Activated naive CD8-positive, alpha-beta T cell (primary cell): ENCODE data around the gene EPHA1.
A peak's percentile ranks its signal among the peaks of the same experiment; 100 is the strongest.
"Not testable (repeated sequence)": the region's sequence is repeated elsewhere in the genome, so short reads cannot be mapped to it uniquely, and the experiment has no call there.

ENCODE experiments used
- H3K27ac Mint-ChIP-seq: one replicate; pipeline ENCODE4 v1.8.0; 2021; ENCODE audit warnings: mixed read lengths
- H3K27me3 Mint-ChIP-seq: one replicate; pipeline ENCODE4 v1.8.0; 2021; ENCODE audit warnings: mixed read lengths
- H3K36me3 Mint-ChIP-seq: one replicate; pipeline ENCODE4 v1.8.0; 2021; ENCODE audit warnings: mixed read lengths
- H3K4me1 Mint-ChIP-seq: one replicate; pipeline ENCODE4 v1.8.0; 2021; ENCODE audit warnings: low read depth, mixed read lengths
- H3K4me3 Mint-ChIP-seq: one replicate; pipeline ENCODE4 v1.8.0; 2021; ENCODE audit warnings: mild to moderate bottlenecking, mixed read lengths
- H3K9me3 Mint-ChIP-seq: one replicate; pipeline ENCODE4 v1.8.0; 2021; ENCODE audit warnings: low read depth, mixed read lengths

Gene EPHA1

DNA sequence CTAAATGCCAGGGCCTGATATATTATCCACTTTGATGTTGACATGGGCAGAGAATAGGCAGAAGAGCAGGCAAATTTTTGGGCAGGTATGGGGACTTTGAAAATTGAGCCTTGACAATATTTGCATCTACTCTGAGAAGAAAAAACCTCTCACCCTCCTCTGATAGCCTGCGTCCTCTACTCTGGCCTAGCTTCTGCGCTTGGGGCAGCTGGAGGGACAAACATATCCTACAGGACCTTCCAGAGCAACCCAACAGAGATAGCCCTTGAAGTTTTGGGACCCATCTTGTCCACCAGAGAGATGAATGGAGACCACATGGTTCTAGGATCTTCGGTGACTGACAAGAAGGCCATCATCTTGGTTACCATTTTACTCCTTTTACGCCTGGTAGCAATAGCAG lies 34.5 kb upstream of the EPHA1 start, which contains the start of gene TAS2R60:
TSS of gene TAS2R60 (plus strand) at position 301 of the 400 bp plus-strand sequence. CDS start at position 301, 0 bp downstream.
- Mint-ChIP-seq H3K36me3 (peaks cover 21% of the 10 kb centered on the region), H3K4me1 (peaks cover 10% of the 10 kb centered on the region), H3K27ac (no peak within 1 kb of the TSS), H3K4me3 (no peak within 1 kb of the TSS), H3K27me3 (no peaks in the 10 kb centered on the region), H3K9me3 (no peaks in the 10 kb centered on the region)

DNA sequence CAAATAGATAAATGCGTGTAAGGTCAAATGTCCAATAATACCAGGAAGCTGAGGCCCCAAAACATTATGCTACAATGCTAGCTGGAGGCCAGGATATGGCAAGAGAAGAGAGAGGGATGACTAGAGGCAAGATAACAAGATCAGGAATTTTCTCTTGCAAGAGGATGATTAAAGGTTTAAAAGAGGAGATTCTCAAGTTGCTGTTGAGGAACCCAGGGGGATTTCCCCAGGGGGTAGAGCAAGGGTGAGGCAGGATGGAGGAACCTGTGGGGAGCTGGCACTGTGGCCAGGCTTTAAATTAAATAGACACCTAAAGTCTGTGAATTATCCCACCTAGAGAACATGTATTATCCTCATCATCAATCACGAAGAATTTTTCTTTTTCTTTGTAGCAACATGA lies 31.2 kb upstream of the EPHA1 start:
- peaks cover 31% of the 10 kb centered on the region for H3K4me1 Mint-ChIP-seq
- no peak overlapping the region for H3K27ac Mint-ChIP-seq
- H3K36me3 Mint-ChIP-seq: peaks cover 26% of the 10 kb centered on the region
- no peak overlapping the region for H3K4me3 Mint-ChIP-seq
- H3K9me3 Mint-ChIP-seq: no peaks in the 10 kb centered on the region
- H3K27me3 Mint-ChIP-seq: no peaks in the 10 kb centered on the region

DNA sequence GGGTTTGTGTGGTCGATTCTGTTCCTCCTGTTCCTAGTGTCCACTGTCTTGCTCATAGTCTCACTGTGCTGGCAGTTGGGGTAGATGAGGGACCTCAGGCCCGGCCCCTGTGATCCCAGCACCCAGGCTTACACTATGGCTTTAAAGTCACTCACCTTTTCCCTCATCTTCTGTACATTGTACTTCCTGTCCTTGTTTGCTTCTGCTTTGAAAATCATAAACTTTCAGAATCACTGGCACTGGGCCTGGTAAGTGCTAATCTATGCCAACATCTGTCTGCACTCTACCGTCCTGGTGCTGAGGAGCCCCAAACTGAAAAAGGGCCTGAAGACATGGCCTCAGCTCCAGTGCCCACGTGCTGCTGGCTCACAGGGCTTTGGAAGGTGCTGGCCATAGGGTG lies 28.9 kb upstream of the EPHA1 start:
- Mint-ChIP-seq H3K9me3 (no peaks in the 10 kb centered on the region), H3K27me3 (no peaks in the 10 kb centered on the region), H3K27ac (peak overlapping the region; percentile 25), H3K4me3 (no peak overlapping the region), H3K4me1 (peaks cover 31% of the 10 kb centered on the region), H3K36me3 (peaks cover 27% of the 10 kb centered on the region)

DNA sequence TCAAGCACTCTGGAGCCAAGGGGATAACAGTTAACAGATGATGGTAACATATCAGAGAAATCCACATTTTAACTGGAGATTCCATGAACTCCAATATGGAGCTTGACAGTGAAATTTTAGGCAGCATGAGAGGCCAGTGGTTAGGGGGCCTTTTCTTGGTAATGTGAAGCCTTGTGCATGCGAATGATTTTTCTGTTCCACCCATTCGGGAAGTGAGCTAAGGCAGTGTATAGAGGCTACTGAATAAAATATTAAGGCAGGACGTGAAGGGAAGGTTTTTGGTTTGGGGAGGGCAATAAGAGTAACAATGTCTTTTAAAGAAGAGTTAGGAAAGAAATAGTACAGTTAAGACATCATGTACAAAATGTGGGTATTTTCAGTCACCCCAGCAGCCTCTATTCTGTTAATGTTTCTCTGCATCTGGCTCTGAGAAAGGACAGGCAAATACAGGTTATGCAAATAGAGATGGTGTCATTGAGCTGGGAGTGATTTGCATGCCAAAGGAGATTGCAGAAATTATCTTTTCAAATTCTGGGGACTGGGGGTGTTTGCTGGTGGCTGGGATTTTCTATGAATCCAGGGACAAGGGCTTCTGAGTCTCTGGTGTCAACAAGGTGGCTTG lies 27.8 kb upstream of the EPHA1 start:
- Mint-ChIP-seq H3K27ac (peak overlapping the region; percentile 16), H3K27me3 (no peaks in the 10 kb centered on the region), H3K4me1 (peaks cover 34% of the 10 kb centered on the region), H3K36me3 (peaks cover 20% of the 10 kb centered on the region), H3K4me3 (no peak overlapping the region), H3K9me3 (no peaks in the 10 kb centered on the region)

DNA sequence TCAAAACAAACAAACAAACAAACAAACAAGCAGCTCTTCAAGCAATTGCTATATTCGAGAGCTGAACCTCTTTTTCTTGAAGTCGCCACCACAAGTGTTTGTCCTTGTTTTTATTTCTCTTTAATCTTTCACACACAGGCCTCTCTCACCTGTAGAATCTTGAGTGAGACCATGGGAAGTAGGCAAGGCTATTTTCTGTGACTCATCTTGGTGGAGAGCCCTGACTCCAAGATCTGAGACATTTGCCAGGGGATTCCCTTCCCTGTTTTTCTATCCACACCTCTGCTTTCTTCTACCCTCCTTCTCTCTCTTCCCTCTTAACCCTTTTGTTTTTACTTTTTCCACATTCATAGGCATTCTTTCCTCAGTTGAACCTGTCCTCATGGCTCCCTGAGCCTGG lies 26.6 kb upstream of the EPHA1 start:
- H3K36me3 Mint-ChIP-seq: peaks cover 17% of the 10 kb centered on the region
- peaks cover 34% of the 10 kb centered on the region for H3K4me1 Mint-ChIP-seq
- no peaks in the 10 kb centered on the region for H3K9me3 Mint-ChIP-seq

DNA sequence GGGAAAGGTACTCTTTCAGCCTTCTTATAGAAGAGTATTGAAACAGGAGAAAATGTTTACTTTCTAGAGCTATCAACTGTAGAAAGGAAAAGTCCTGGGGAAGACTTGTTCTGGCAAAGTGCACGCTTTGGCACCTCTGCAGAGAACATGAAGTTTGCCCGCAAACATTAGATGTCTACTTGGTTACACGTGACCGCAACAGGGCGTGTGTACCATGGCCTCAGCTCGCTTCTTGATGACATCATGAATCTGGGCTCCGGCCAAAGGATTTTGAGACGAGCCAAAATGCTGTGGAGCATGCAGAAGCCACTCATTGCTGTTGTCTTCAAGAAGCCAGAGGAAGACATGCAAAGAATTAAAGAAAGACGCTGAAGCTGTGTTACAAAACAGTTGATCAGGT lies 26.0 kb upstream of the EPHA1 start:
- H3K27me3 Mint-ChIP-seq: no peaks in the 10 kb centered on the region
- no peak overlapping the region for H3K27ac Mint-ChIP-seq
- H3K4me1 Mint-ChIP-seq: peaks cover 34% of the 10 kb centered on the region
- no peak overlapping the region for H3K4me3 Mint-ChIP-seq
- peaks cover 14% of the 10 kb centered on the region for H3K36me3 Mint-ChIP-seq
- H3K9me3 Mint-ChIP-seq: no peaks in the 10 kb centered on the region

More for the DNA sequence above, 26.6 kb upstream of the EPHA1 start:
- Mint-ChIP-seq H3K4me3 (no peak overlapping the region), H3K27ac (no peak overlapping the region), H3K27me3 (no peaks in the 10 kb centered on the region)

DNA sequence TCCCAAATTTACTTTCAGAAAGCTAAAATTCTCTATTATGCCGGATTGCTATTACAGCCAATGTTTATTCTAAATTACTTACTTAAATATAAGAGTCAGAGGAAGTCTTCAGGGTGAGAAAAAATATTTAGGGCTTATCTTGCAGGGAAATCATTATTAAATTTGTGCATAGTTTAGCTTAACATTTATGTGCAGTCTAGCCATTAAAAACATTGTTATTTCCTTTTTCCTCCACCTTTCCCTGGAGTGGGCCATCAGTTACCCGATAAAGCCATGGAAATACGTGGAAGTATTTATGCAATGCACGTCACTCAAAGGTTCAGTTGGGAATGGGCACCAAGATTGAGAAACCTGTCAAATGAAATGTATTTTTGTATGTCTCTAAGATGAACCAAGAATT lies 25.1 kb upstream of the EPHA1 start:
- peaks cover 12% of the 10 kb centered on the region for H3K36me3 Mint-ChIP-seq
- no peak overlapping the region for H3K4me3 Mint-ChIP-seq
- H3K27me3 Mint-ChIP-seq: no peaks in the 10 kb centered on the region
- H3K27ac Mint-ChIP-seq: no peak overlapping the region
- no peaks in the 10 kb centered on the region for H3K9me3 Mint-ChIP-seq
- peaks cover 32% of the 10 kb centered on the region for H3K4me1 Mint-ChIP-seq

DNA sequence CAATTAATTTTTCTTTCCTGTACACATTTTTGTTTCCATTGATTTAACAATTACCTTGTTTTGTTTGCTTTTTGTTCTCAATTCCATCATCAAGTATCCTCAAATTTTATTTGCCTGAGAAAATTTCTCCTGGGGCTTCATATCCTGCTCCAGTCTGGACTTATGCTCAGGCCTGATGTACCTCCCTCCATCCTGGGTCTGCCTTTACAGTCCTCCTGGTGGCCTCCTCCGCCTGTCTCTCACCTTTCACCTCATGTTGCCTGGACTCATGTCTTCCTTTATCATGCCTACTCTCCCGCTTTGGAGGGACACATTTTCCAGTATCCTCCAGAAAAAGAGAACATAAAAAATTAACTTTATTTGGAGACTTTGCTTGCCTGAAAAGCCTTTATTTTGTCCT lies 22.5 kb upstream of the EPHA1 start:
- no peaks in the 10 kb centered on the region for H3K27me3 Mint-ChIP-seq
- H3K4me3 Mint-ChIP-seq: no peak overlapping the region
- H3K36me3 Mint-ChIP-seq: peaks cover 11% of the 10 kb centered on the region
- no peak overlapping the region for H3K27ac Mint-ChIP-seq
- H3K4me1 Mint-ChIP-seq: peaks cover 16% of the 10 kb centered on the region
- H3K9me3 Mint-ChIP-seq: no peaks in the 10 kb centered on the region

DNA sequence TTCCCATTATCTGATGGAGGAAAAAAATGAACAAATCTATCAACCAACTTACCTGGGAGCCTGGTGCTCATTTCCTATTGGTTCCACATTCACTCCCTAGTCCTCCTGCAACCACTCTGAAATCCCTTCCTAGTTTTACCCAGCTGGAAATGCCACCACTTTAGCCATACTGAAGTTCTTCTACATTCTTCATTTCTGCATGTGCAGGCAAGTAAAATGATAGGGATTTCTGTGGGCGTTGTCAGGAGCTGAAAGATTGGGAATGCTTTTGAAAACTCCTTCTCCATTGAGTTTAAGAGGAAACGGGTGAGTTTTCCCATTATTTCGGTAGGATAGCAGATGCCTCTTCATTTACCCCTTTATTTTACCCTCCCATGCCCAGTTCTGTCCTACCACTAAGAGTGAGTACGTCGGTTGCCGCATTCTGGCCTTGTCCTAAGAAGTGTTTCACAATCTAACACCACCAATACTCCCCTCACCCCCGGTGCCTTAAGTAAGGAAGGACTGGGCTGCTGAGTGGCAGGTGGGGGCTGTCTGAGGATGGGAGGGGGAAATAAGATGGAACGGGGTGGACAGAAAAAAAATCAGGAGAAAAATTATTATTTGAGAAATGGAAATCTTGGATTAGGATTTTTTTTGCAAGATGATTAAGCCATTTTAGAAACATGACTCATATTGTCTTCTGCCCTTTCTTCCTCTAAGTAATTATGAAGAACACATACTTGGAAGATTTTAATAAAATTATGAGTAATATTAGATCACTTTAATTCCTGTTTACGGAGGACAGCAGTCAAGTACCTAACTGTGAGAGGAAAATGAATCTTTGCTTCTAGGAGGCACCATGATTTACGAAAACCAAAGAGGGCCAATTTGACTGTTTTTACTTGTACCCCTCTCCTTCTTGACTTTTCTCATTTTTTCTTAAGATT lies 21.4 kb upstream of the EPHA1 start:
- Mint-ChIP-seq H3K4me3 (no peak overlapping the region), H3K27me3 (no peaks in the 10 kb centered on the region), H3K36me3 (peaks cover 7% of the 10 kb centered on the region), H3K9me3 (no peaks in the 10 kb centered on the region), H3K4me1 (peaks cover 16% of the 10 kb centered on the region), H3K27ac (no peak overlapping the region)

DNA sequence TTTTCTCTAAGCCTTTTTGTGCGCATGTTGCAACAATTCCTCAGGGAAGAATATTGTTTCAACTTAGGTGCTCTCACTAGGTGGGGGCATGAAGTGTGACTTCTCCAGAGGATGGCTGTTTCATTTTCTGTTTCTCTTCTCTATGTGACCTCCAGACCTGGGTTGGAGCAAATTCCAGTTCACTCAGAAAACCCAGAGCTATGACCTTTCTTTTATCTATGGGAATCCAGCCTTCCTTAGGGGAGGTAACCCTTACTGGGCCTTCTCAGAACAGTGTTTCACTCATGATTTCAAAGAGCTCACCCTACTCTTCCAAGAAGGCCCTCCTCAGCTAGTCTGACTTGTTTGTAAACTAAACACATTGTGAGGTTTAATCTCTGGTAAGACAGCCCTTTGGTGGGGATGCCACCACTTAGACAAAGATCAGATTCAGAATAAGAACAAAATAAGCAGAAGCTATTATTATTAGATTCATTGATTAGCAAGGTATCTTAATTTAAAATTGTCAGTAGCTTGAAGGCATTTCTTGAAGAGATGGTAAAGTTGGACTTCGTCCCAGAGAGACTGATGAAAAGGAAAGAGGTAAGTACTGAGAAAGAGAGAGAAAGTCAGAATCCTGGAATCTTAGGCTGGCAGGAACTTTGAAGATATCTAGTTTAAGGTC lies 18.0 kb upstream of the EPHA1 start:
- no peaks in the 10 kb centered on the region for H3K27me3 Mint-ChIP-seq
- H3K4me1 Mint-ChIP-seq: peaks cover 13% of the 10 kb centered on the region
- H3K4me3 Mint-ChIP-seq: no peak overlapping the region
- H3K9me3 Mint-ChIP-seq: no peaks in the 10 kb centered on the region
- H3K36me3 Mint-ChIP-seq: peaks cover 6% of the 10 kb centered on the region
- H3K27ac Mint-ChIP-seq: peak overlapping the region; percentile 47

DNA sequence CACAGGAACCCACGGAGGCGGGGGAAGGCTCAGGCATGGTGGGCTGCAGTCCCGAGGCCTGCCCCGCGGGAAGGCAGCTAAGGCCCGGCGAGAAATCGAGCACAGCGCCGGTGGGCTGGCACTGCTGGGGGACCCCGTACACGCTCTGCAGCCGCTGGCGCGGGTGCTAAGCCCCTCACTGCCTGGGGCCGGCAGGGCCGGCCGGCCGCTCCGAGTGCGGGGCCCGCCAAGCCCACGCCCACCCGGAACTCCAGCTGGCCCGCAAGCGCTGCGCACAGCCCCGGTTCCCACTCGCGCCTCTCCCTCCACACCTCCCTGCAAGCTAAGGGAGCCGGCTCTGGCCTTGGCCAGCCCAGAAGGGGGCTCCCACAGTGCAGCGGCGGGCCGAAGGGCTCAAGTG lies 15.8 kb upstream of the EPHA1 start:
- Mint-ChIP-seq H3K36me3 (peaks cover 17% of the 10 kb centered on the region), H3K4me1 (peaks cover 17% of the 10 kb centered on the region)
- H3K4me3 Mint-ChIP-seq, H3K9me3 Mint-ChIP-seq, H3K27ac Mint-ChIP-seq, H3K27me3 Mint-ChIP-seq: not testable (repeated sequence)

DNA sequence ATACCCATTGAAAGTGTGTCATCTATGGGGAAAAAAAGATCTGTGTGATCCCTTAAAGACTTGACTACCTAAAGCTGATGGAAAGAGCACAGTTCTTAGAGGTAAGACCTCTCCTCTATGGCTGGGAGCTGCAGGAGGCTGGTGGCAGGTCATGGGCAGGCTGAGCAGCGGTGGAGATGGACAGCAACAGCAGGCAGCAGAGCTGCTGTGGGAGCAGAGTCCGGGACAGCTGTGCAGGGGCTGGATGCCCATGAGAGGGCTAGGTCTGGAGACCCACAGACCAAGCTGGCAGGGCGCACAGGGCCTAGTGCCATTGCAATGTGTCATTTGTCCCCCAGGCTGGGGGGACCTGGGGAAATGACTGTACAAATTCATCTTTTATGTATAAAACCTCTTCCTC lies 13.4 kb upstream of the EPHA1 start:
- Mint-ChIP-seq H3K4me1 (peaks cover 22% of the 10 kb centered on the region), H3K9me3 (no peaks in the 10 kb centered on the region), H3K4me3 (no peak overlapping the region), H3K36me3 (peaks cover 22% of the 10 kb centered on the region), H3K27ac (no peak overlapping the region), H3K27me3 (no peaks in the 10 kb centered on the region)

DNA sequence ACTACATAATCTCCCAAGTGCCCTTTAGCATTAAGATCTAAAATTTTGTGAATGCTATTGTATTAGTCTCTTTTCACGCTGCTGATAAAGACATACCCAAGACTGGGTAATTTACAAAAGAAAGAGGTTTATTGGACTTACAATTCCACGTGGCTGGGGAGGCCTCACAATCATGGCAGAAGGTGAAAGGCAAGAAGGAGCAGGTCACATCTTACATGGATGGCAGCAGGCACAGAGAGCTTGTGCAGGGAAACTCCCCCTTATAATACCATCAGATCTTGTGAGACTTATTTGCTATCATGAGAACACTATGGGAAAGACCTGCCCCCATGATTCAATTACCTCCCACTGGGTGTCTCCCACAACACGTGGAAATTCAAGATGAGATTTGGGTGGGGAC lies 12.0 kb upstream of the EPHA1 start:
- not testable (repeated sequence) for H3K9me3 Mint-ChIP-seq, H3K27ac Mint-ChIP-seq, H3K4me3 Mint-ChIP-seq, H3K27me3 Mint-ChIP-seq
- peaks cover 16% of the 10 kb centered on the region for H3K4me1 Mint-ChIP-seq
- peaks cover 18% of the 10 kb centered on the region for H3K36me3 Mint-ChIP-seq

DNA sequence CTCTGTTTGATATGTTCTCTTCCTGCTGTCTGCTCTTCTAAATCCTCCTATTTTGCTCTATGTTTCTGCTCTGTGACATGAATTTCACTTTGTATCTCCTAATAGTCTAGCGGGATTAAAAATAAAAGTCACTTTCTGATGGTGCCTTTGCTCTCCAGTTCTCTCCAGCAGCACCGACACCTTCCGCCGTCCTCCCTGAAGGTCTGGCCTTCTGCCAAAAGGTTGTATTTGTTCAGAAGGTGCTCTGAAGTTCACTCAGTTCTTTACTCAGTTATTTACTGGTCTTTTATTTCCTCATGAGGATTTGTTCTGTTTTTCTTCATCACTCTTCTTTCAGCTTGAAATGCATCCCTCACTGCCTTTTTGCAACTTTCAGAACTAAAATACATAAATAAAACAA lies 11.2 kb upstream of the EPHA1 start:
- H3K27me3 Mint-ChIP-seq: no peaks in the 10 kb centered on the region
- H3K9me3 Mint-ChIP-seq: no peaks in the 10 kb centered on the region
- peaks cover 19% of the 10 kb centered on the region for H3K36me3 Mint-ChIP-seq
- H3K4me3 Mint-ChIP-seq: no peak overlapping the region
- H3K4me1 Mint-ChIP-seq: peaks cover 18% of the 10 kb centered on the region
- peak overlapping the region; percentile 61 for H3K27ac Mint-ChIP-seq
